Gastroesophageal sphincter (tissue), 4 donors: Measurements from ENCODE around the gene ORAI1. TPM values are rescaled to one million over a fixed set of nuclear protein-coding genes. Genes with fewer than 3 reads are reported as not detected.
"Not testable (repeated sequence)": the region's sequence is repeated elsewhere in the genome, so short reads cannot be mapped to it uniquely, and the experiment has no call there.

Source experiments
- ATAC-seq: fragments of 150-250 bp; one replicate; pipeline ENCODE4 v1.9.1; 2016; ENCODE audit warnings: mild to moderate bottlenecking, moderate library complexity
- H3K27ac ChIP-seq, 4 donors: fragments of 200-600 bp; sonication (generic) in 3 of 4; 1 replicate in 3 of 4; 2 replicates in 1 of 4; pipeline ENCODE4 v1.5.1; 2016 to 2019
- H3K27me3 ChIP-seq: fragments of 200-600 bp; sonication (generic); one replicate; pipeline ENCODE4 v1.5.1; 2019
- H3K36me3 ChIP-seq, 2 donors: fragments of 200-600 bp; sonication (generic); one replicate each; pipeline ENCODE4 v1.5.1; 2019; ENCODE audit warnings: control low read depth in 1 of 2
- H3K4me1 ChIP-seq, 3 donors: fragments of 200-600 bp; sonication (generic); 1 replicate in 2 of 3; 2 replicates in 1 of 3; pipeline ENCODE4 v1.5.1; 2016 to 2019; ENCODE audit warnings: control low read depth in 2 of 3
- H3K4me3 ChIP-seq, 2 donors: fragments of 200-600 bp; sonication (generic); one replicate each; pipeline ENCODE4 v1.5.1; 2019; ENCODE audit warnings: mild to moderate bottlenecking in 1 of 2, moderate library complexity in 1 of 2
- H3K9me3 ChIP-seq, 3 donors: fragments of 200-600 bp; sonication (generic); one replicate each; pipeline ENCODE4 v1.5.1; 2017 to 2019; ENCODE audit warnings: control low read depth in 2 of 3
- CTCF ChIP-seq, 4 experiments: fragments of 200-600 bp in 2 of 4; fragments of 450-650 bp in 2 of 4; sonication (generic) in 1 of 4; IDR thresholded peaks; one replicate each; pipeline ENCODE4 v1.5.1; 2017 to 2019; ENCODE audit warnings: antibody characterized with exemption in 4 of 4, mild to moderate bottlenecking in 2 of 4, moderate library complexity in 2 of 4
- EP300 ChIP-seq: sonication (generic); formaldehyde crosslinking; IDR thresholded peaks from one replicate; pipeline ENCODE4 v1.6.1; 2017; ENCODE audit warnings: antibody characterized with exemption, mild to moderate bottlenecking
- POLR2A ChIP-seq, 2 donors: fragments of 450-650 bp; IDR thresholded peaks; one replicate each; pipeline ENCODE4 v1.6.1; 2017; ENCODE audit warnings: antibody characterized with exemption in 2 of 2, mild to moderate bottlenecking in 2 of 2, moderate library complexity in 1 of 2
- POLR2AphosphoS5 ChIP-seq: sonication (generic); formaldehyde crosslinking; IDR thresholded peaks from one replicate; pipeline ENCODE4 v1.6.1; 2017; ENCODE audit warnings: antibody characterized with exemption
- WGBS, 2 donors: methylation state at CpG; one replicate each; pipeline ENCODE4 v1.1.5; 2018; ENCODE audit warnings: low coverage in 1 of 2; 5-methylcytosine and 5-hydroxymethylcytosine counted together
- small RNA-seq, 4 donors: library from RNA; depleted of rRNA; stranded (forward); fragments of <200 nt; gene quantifications; one replicate each; pipeline ENCODE3, GENCODE V24; 2016
- total RNA-seq, 4 donors: library from RNA; depleted of rRNA; stranded (reverse); fragments of >200 nt; gene quantifications; one replicate each; pipeline ENCODE4 v1.1.0, GENCODE V29; 2016

The ORAI1 gene
- total RNA-seq, 4 donors from 2014 or later, result 8.7 to 15.5 (median 12.6) TPM

GRCh38 chr12:121678716-121679300 lies 52.5 kb downstream of the ORAI1 start:
- no peak overlapping the region for H3K4me3 ChIP-seq
- whole genome bisulfite sequencing, 2 donors, result 55 to 65% methylated on average over 3 to 4 of the region's 9 CpGs
- H3K9me3 ChIP-seq, result no peaks in the 10 kb centered on the region
- TF ChIP-seq POLR2AphosphoS5, result no peak
- TF ChIP-seq CTCF (IDR thresholded peaks at IDR 0.05), result no peak
- peaks cover 0 to 9% (median 0%) of the 10 kb centered on the region in 3 donors for H3K4me1 ChIP-seq
- H3K36me3 ChIP-seq, result no peaks in the 10 kb centered on the region
- H3K27ac ChIP-seq, result no peak overlapping the region
- ATAC-seq, result no peak
- no peaks in the 10 kb centered on the region for H3K27me3 ChIP-seq

GRCh38 chr12:121679661-121680197 lies 53.4 kb downstream of the ORAI1 start:
- not testable (repeated sequence) for ATAC-seq, H3K27ac ChIP-seq
- WGBS, 2 donors, result 60 to 78% methylated on average over 3 to 6 of the region's 13 CpGs

GRCh38 chr12:121688966-121689365 lies 62.6 kb downstream of the ORAI1 start:
- TF ChIP-seq EP300 (no peak), POLR2AphosphoS5 (no peak), CTCF (IDR thresholded peaks at IDR 0.05) (no peak), POLR2A (IDR thresholded peaks at IDR 0.05) (no peak)
- WGBS, 2 donors, result 30 to 90% methylated on average over 2 to 3 of the region's 3 CpGs

More at GRCh38 chr12:121679661-121680197, 53.4 kb downstream of the ORAI1 start:
- not testable (repeated sequence) for H3K27me3 ChIP-seq, H3K36me3 ChIP-seq, H3K4me1 ChIP-seq, H3K9me3 ChIP-seq, H3K4me3 ChIP-seq

GRCh38 chr12:121689430-121689829 lies 63.1 kb downstream of the ORAI1 start:
- no peak overlapping the region for H3K27ac ChIP-seq
- no peak for ATAC-seq
- H3K36me3 ChIP-seq, result no peaks in the 10 kb centered on the region
- peaks cover 0 to 17% (median 6%) of the 10 kb centered on the region in 3 donors for H3K4me1 ChIP-seq
- H3K27me3 ChIP-seq, result no peaks in the 10 kb centered on the region
- 93 to 100% methylated on average over 1 to 2 of the region's 2 CpGs for WGBS, 2 donors
- H3K4me3 ChIP-seq, result no peak overlapping the region
- H3K9me3 ChIP-seq, result no peaks in the 10 kb centered on the region
- TF ChIP-seq EP300, result no peak

More at GRCh38 chr12:121688966-121689365, 62.6 kb downstream of the ORAI1 start:
- H3K9me3 ChIP-seq, result no peaks in the 10 kb centered on the region
- H3K4me1 ChIP-seq, result peaks cover 0 to 17% (median 6%) of the 10 kb centered on the region in 3 donors
- H3K27ac ChIP-seq, result no peak overlapping the region
- no peaks in the 10 kb centered on the region for H3K36me3 ChIP-seq
- ATAC-seq, result no peak
- no peaks in the 10 kb centered on the region for H3K27me3 ChIP-seq
- no peak overlapping the region for H3K4me3 ChIP-seq

Small RNA genes within 50 kb of the gene (small RNA-seq; reads per million reads assigned to genes)
- gene RNU6-1004P, result 0 reads per million in 4 donors

Other genes with a start within 250 kb of the ORAI1 start
- 10 to 100 TPM; 42.5 to 76.0 (median 56.3) TPM for gene RNF34, start 226.4 kb upstream of the ORAI1 start, total RNA-seq
- 10 to 100 TPM in 3 of 4 donors, 1 to 10 TPM in 1; 10.0 to 26.5 (median 15.0) TPM for gene KDM2B, start 45.5 kb upstream of the ORAI1 start, total RNA-seq
- under 1 TPM in 1 of 4 donors, not detected in 3; 0.23 TPM for gene MORN3, start 43.1 kb downstream of the ORAI1 start, total RNA-seq
- gene TMEM120B, start 86.2 kb downstream of the ORAI1 start, total RNA-seq, result 10 to 100 TPM in 2 of 4 donors, 1 to 10 TPM in 2; 4.2 to 14.3 (median 9.9) TPM
- gene RHOF, start 167.2 kb downstream of the ORAI1 start, total RNA-seq, result 10 to 100 TPM in 3 of 4 donors, 1 to 10 TPM in 1; 9.4 to 15.7 (median 12.1) TPM
- gene SETD1B, start 177.5 kb downstream of the ORAI1 start, total RNA-seq, result 10 to 100 TPM in 3 of 4 donors, 1 to 10 TPM in 1; 9.6 to 25.1 (median 20.3) TPM
- 1 to 10 TPM in 3 of 4 donors, not detected in 1; 1.2 to 5.0 (median 2.6) TPM for gene HPD, start 232.3 kb downstream of the ORAI1 start, total RNA-seq